ENCODE results near the gene CRTC1.
"Not testable (repeated sequence)": the region's sequence is repeated elsewhere in the genome, so short reads cannot be mapped to it uniquely, and the experiment has no call there.

The CRTC1 gene

DNA sequence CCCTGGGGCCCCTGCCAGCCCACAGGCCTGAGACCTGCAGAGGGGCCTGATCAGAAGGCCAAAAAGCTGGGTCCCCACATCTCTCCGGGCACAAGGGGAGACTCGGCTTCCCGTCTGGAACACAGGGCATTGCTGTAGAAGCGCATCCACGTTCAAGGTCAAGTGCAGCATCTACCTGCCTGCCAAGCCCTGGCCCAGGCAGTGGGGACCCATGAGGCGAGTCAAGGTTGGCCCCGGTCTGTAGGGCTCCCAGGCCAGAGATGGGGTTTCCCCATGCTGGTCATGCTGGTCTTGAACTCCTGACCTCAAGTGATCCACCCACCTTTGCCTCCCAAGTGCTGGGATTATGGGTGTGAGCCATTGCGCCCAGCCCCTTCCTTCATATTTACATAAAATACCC, 121.2 kb downstream of the CRTC1 start:
- no peak for DNase-seq (ENCODE audit: low spot score)

GRCh38 chr19:18807861-18808331, 124.4 kb downstream of the CRTC1 start:
- DNase-seq (ENCODE audit: low spot score): no peak

- no peak for DNase-seq (ENCODE audit: low spot score)
Observed at GRCh38 chr19:18809149-18809868, 125.8 kb downstream of the CRTC1 start.

DNA sequence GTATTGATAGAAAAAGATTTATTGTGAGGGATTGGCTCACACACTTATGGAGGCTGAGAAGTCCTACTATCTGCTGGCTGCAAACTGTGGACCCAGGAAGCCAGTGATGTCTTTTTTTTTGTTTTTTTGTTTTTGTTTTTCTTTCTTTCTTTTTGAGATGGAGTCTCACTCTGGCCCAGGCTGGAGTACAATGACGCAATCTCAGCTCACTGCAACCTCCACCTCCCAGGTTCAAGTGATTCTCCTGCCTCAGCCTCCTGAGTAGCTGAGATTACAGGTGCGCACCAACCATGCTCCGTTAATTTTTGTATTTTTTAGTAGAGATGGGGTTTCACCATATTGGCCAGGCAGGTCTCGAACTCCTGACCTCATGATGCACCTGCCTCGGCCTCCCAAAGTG, 128.2 kb downstream of the CRTC1 start:
- not testable (repeated sequence) for DNase-seq (ENCODE audit: low spot score)

GRCh38 chr19:18814063-18814462, 130.6 kb downstream of the CRTC1 start:
- no peak for DNase-seq (ENCODE audit: low spot score)

DNA sequence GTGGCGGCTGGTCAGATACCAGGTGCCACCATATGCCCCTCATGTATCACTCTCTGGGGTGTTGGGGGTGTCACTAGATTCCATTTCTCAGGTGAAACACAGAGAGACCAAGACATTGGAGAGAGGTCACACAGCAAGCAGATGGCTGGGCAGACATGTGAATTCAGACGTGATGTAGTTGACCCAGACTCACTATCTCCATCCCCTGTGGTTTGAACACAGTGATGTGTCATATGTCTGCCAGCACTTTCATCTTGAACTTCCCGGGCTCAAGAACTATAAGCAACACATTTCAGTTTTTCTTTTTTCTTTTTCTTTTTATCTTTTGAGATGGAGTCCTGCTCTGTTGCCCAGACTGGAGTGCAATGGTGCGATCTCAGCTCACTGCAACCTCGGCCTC, 132.2 kb downstream of the CRTC1 start:
- DNase-seq (ENCODE audit: low spot score): no peak

GRCh38 chr19:18816645-18817044, 133.2 kb downstream of the CRTC1 start:
- DNase-seq (ENCODE audit: low spot score): not testable (repeated sequence)

GRCh38 chr19:18817574-18817973, 134.1 kb downstream of the CRTC1 start:
- DNase-seq (ENCODE audit: low spot score): no peak

GRCh38 chr19:18828786-18829185, 145.3 kb downstream of the CRTC1 start:
- DNase-seq (ENCODE audit: low spot score): no peak

DNA sequence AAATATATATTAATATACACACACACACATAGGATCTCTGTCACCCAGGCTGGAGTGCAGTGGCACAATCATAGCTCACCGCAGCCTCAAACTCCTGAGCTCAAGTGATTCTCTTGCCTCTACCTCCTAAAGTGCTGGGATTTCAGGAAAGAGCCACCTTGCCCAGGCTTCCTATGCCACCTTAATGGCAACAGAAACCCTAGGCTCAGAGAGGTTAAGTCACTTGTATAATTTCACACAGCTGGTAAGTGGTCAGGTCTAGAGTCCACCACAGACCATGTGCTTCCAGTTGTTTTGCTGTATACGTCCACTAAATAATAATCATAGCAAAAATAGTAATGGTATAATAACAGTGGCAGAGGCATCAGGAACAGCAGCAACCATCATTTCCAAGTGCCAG, 147.0 kb downstream of the CRTC1 start:
- DNase-seq (ENCODE audit: low spot score): no peak

GRCh38 chr19:18831524-18832305, 148.2 kb downstream of the CRTC1 start, which contains the start of gene UPF1:
Gene UPF1 (plus strand): TSS chr19:18831959. CDS start chr19:18832210, 251 bp downstream.
- DNase-seq (ENCODE audit: low spot score): peak; percentile 95
